ENCODE results near the gene ME3.

Gene ME3

GRCh38 chr11:86490582-86490981 is 181.8 kb downstream of the ME3 start:
- H3K27me3 ChIP-seq (replicated peaks): no peaks in the 10 kb centered on the region
- no peak for TF ChIP-seq CTCF (IDR thresholded peaks at IDR 0.05; ENCODE audit: low read depth, low read length, missing control alignments)
- no peak for DNase-seq
- peak overlapping the region; percentile 79 for H3K27ac ChIP-seq
- no peaks in the 10 kb centered on the region for H3K36me3 ChIP-seq (replicated peaks)
- H3K4me3 ChIP-seq (ENCODE audit: low read depth, low read length): no peak overlapping the region
- in situ Hi-C loops (cut with HindIII; ENCODE audit: low pct_ligation_motif_present, low sequenced_read_pairs): no loop called here

- no peak overlapping the region for H3K4me3 ChIP-seq (ENCODE audit: low read depth, low read length)
- H3K27ac ChIP-seq: no peak overlapping the region
- no peaks in the 10 kb centered on the region for H3K36me3 ChIP-seq (replicated peaks)
- no peak for TF ChIP-seq CTCF (IDR thresholded peaks at IDR 0.05; ENCODE audit: low read depth, low read length, missing control alignments)
- no peak for DNase-seq
- in situ Hi-C loops (cut with HindIII; ENCODE audit: low pct_ligation_motif_present, low sequenced_read_pairs): no loop called here
- H3K27me3 ChIP-seq (replicated peaks): no peaks in the 10 kb centered on the region
Observed at GRCh38 chr11:86489442-86489841, 183.0 kb downstream of the ME3 start.

GRCh38 chr11:86488553-86488952 is 183.9 kb downstream of the ME3 start:
- in situ Hi-C loops (cut with HindIII; ENCODE audit: low pct_ligation_motif_present, low sequenced_read_pairs): no loop called here
- H3K4me3 ChIP-seq (ENCODE audit: low read depth, low read length): no peak overlapping the region
- H3K36me3 ChIP-seq (replicated peaks): no peaks in the 10 kb centered on the region
- TF ChIP-seq CTCF (IDR thresholded peaks at IDR 0.05; ENCODE audit: low read depth, low read length, missing control alignments): no peak
- DNase-seq: no peak
- no peak overlapping the region for H3K27ac ChIP-seq
- H3K27me3 ChIP-seq (replicated peaks): no peaks in the 10 kb centered on the region

GRCh38 chr11:86487671-86488070 is 184.7 kb downstream of the ME3 start:
- in situ Hi-C loops (cut with HindIII; ENCODE audit: low pct_ligation_motif_present, low sequenced_read_pairs): no loop called here
- no peak for DNase-seq
- H3K36me3 ChIP-seq (replicated peaks): no peaks in the 10 kb centered on the region
- no peak overlapping the region for H3K27ac ChIP-seq
- no peaks in the 10 kb centered on the region for H3K27me3 ChIP-seq (replicated peaks)
- no peak for TF ChIP-seq CTCF (IDR thresholded peaks at IDR 0.05; ENCODE audit: low read depth, low read length, missing control alignments)
- no peak overlapping the region for H3K4me3 ChIP-seq (ENCODE audit: low read depth, low read length)

- no peaks in the 10 kb centered on the region for H3K27me3 ChIP-seq (replicated peaks)
- H3K36me3 ChIP-seq (replicated peaks): no peaks in the 10 kb centered on the region
- no peak for TF ChIP-seq CTCF (IDR thresholded peaks at IDR 0.05; ENCODE audit: low read depth, low read length, missing control alignments)
- no peak for DNase-seq
- no peak overlapping the region for H3K4me3 ChIP-seq (ENCODE audit: low read depth, low read length)
- H3K27ac ChIP-seq: no peak overlapping the region
- in situ Hi-C loops (cut with HindIII; ENCODE audit: low pct_ligation_motif_present, low sequenced_read_pairs): no loop called here
Observed at GRCh38 chr11:86486261-86487030, 186.0 kb downstream of the ME3 start.

- Histone ChIP-seq H3K27me3 (replicated peaks) (no peaks in the 10 kb centered on the region), H3K36me3 (replicated peaks) (no peaks in the 10 kb centered on the region), H3K4me3 (ENCODE audit: low read depth, low read length) (no peak overlapping the region), H3K27ac (peak overlapping the region; percentile 86)
- in situ Hi-C loops (cut with HindIII; ENCODE audit: low pct_ligation_motif_present, low sequenced_read_pairs): no loop called here
- no peak for TF ChIP-seq CTCF (IDR thresholded peaks at IDR 0.05; ENCODE audit: low read depth, low read length, missing control alignments)
- peak; percentile 29 for DNase-seq
Observed at GRCh38 chr11:86484795-86485166, 187.6 kb downstream of the ME3 start.

All from brain microvascular endothelial cell (primary cell).